SKM-1 (cell line): ENCODE results near the gene GCFC2.
A peak's percentile ranks its signal among the peaks of the same experiment; 100 is the strongest.
"Not testable (repeated sequence)": the region's sequence is repeated elsewhere in the genome, so short reads cannot be mapped to it uniquely, and the experiment has no call there.

Experiments used
- DNase-seq: peaks from one replicate; lab custom pipeline; 2025; ENCODE audit not compliant: unreplicated experiment; lab: John Stamatoyannopoulos, UW

GCFC2 gene

GRCh38 chr2:75710577-75711253 lies at the start of gene GCFC2:
Gene GCFC2 (minus strand): TSS chr2:75710915. CDS start chr2:75710855, 60 bp downstream.
- peak; percentile 87 for DNase-seq

GRCh38 chr2:75752828-75753227 lies 42.1 kb upstream of the GCFC2 start:
- DNase-seq, result no peak

- no peak for DNase-seq
Observed at GRCh38 chr2:75751824-75752468, 41.2 kb upstream of the GCFC2 start.

DNA sequence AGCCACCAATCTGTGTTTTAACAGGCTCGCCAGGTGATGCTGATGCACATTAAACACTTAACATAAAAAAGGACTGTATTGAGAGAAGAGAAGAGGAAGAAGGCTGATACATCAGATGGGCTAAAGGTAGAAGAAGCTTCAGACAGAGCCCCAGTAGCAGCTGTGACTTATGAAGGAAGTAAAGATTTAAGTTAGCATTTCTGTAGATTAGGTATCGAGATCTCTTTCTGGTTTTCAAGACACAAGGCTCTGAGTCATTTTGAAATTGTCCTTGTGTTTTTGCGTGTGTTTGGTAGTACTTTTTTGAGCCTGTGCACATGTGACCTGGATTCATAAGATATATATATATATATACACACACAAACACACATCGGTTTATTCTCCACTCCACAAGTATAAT lies 40.6 kb upstream of the GCFC2 start:
- no peak for DNase-seq

DNA sequence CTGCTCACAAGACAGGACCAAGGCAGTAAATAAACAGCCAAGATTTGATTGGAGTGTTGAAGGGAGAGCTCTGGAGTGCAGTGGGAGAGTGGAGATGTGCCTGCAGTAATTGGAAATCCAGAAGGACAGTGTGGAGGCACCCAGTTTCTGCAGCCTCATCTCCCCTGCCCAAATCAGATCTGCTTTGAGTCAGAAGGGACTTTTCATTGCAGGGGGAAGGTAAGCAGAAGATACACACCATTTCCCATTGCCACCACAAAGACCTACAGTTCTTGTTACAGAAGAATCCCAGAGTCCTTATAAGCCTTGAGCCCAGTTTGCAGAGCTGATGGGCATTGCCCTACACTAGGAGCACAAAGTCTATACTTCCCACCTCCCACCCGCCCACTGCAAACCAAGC lies 27.2 kb upstream of the GCFC2 start:
- DNase-seq, result no peak

DNA sequence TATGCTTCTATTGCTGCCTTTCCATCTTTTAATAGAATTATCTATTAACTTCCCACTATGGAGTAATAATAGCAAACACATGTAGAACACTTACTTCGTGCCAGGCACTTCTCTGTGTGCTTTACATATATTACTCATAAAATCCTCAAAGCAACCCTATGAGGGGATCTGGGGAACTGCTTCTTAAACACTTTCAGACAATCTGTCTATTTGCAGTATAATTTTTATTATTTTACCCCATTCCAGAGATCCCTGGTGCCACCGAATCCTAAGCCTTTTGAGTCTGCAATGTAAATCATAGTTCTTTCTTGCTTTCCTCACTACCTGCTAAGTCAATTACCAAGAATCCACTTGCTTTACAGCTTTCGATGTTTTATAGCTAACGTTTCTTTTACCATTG lies 25.6 kb upstream of the GCFC2 start:
- no peak for DNase-seq

- no peak for DNase-seq
Observed at GRCh38 chr2:75729861-75730260, 19.1 kb upstream of the GCFC2 start.

DNA sequence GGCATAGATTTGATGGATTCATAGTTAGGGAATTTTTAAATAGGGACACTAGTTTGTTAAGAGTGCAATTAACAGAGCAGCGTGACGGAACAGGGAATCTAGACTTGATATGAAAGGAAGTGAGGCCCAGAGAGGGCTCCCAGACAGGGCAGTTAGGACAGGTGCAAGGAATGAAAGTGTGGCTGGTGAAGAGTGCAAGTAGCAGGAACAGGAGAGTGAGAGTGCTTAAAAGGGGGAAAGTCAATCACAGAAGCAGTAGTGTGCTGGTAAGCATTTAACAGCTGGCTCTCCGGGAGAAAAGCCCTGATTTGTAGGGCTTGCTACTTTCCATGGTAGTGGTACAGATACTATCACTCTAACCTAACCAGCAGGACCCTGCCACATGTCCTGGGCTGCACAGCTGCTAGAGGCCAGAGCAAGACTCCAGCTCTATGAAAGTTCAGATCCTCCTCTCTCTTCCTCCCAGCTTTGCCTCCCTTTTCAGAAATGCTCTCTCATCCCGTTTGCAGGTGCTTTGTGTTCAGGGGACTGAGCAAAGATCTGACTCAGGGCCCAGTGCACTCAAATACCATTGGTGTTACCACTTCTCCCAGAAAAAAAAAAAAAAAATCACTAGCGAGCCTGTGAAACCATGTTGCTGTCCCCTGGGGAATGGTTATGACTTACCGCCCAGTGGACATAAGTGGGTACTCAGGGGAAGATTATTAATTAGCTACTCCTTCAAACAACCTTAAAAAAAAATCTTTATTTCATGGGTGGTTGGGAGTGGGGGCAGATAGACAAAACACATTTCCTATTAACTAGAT lies 18.1 kb upstream of the GCFC2 start:
- no peak for DNase-seq

GRCh38 chr2:75722687-75723086 lies 12.0 kb upstream of the GCFC2 start:
- DNase-seq, result no peak

GRCh38 chr2:75720525-75720924 lies 9.8 kb upstream of the GCFC2 start:
- no peak for DNase-seq

DNA sequence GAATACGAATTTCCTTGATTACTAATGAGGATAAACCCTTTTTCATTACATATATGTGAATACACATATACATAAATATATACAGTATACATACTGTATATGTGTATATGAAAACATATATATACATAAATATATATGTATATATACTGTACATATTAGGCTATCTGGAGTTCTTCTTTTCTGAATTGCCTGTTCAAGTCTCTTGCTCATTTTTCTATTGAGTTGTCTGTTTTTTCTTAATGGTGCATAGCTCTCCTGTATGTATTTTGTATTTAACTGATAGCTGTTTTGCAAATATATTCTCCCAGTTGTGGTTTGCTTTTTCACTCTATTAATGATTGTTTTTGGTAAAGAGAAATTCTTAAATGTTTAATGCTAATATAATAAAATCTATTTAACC lies 8.9 kb upstream of the GCFC2 start:
- DNase-seq, result no peak

GRCh38 chr2:75716406-75716805 lies 5.7 kb upstream of the GCFC2 start:
- DNase-seq, result no peak

DNA sequence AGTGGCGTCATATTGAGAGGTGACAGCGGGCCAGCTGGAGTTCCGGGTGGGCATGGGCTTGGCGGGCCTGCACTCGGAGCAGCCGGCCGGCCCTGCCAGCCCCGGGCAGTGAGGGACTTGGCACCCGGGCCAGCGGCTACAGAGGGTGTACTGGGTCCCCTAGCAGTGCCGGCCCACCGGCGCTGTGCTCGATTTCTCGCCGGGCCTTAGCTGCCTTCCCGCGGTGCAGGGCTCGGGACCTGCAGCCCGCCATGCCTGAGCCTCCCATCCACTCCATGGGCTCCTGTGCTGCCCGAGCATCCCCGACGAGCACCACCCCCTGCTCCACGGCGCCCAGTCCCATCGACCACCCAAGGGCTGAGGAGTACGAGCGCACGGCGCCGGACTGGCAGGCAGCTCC lies 875 bp upstream of the GCFC2 start:
- not testable (repeated sequence) for DNase-seq

DNA sequence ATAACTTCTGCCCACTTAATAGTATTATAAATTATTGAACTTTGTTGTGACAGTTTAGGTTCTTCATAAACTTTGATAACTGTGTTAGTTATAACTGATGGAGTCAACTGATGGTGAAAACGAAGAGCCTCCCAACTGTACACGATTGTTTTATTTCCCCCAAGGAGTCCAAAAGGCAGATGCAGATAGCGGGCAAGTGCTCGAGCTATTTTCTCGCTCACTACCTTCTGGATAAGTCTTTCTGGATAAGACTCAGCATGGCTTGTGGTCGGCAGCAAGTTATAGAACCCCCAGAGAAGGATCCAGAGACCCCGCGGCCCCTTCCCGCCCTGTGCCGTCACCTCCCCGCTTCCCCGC lies 517 bp downstream of the GCFC2 start:
- DNase-seq, result no peak

GRCh38 chr2:75709297-75709696 lies 1.4 kb downstream of the GCFC2 start:
- DNase-seq, result no peak

GRCh38 chr2:75707901-75708300 lies 2.8 kb downstream of the GCFC2 start:
- DNase-seq, result no peak

GRCh38 chr2:75705921-75706320 lies 4.8 kb downstream of the GCFC2 start:
- no peak for DNase-seq

DNA sequence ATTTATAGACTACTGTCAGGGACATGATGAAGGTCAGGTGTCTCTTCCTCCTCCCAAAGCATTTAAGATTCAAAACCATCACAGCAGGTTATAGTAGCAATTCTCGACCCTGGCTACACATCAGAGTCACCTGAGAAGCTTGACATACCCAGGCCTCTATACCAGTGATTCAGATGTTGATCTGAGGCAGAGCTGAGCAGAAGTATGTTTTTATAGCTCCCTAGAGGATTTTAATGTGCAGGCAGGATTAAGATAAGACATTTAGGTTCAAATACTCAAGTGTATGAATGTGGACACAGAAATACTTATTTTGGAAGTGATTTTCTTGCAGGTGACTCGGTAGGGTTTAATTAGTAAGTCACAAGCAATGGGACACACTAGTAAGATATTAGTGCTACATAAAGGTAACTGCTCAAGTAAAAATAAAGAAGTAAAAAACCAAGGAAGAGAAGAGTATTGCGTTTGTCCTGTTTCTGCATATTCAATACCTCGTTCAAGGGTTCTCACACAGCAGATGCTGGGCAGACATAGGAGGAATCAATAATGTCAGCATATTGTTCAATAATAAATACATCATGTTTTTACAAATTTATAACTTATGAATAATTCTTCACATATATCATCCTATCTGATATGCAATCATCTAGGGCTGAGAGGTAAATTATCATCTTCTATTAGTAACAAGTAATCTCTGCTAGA lies 7.0 kb downstream of the GCFC2 start:
- DNase-seq, result no peak

- DNase-seq, result no peak
Observed at GRCh38 chr2:75702593-75702992, 8.1 kb downstream of the GCFC2 start.

- no peak for DNase-seq
Observed at GRCh38 chr2:75698918-75699317, 11.8 kb downstream of the GCFC2 start.

GRCh38 chr2:75688196-75688595 lies 22.5 kb downstream of the GCFC2 start:
- DNase-seq, result no peak

DNA sequence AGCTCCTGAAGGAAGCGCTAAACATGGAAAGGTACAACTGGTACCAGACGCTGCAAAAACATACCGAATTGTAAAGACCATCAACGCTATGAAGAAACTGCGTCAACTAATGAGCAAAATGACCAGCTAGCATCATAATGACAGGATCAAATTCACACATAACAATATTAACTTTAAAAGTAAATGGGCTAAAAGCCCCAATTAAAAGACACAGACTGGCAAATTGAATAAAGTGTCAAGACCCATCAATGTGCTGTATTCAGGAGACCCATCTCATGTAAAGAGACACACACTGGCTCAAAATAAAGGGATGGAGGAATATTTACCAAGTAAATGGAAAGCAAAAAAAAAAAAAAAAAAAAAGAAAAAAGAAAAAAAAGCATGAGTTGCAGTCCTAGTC lies 27.3 kb downstream of the GCFC2 start:
- not testable (repeated sequence) for DNase-seq
